Tibial artery (tissue), 4 donors: Measurements from ENCODE around the gene NDUFB8.
A peak's percentile ranks its signal among the peaks of the same experiment; 100 is the strongest.

Experiments used
- DNase-seq, 2 donors: peaks; one replicate each; pipeline ENCODE4 v3.0.0-alpha.2; 2019
- H3K27ac ChIP-seq, 2 donors: fragments of 200-600 bp; sonication (generic) in 1 of 2; 1 replicate in 1 of 2; 2 replicates in 1 of 2; pipeline ENCODE4 v1.5.1; 2018 to 2019; ENCODE audit warnings: mild to moderate bottlenecking in 1 of 2
- H3K27me3 ChIP-seq, 2 donors: fragments of 200-600 bp; sonication (generic) in 1 of 2; one replicate each; pipeline versions ENCODE4 v1.5.1 to v1.6.0; 2016 to 2019
- H3K36me3 ChIP-seq, 3 donors: fragments of 200-600 bp; sonication (generic) in 2 of 3; one replicate each; pipeline ENCODE4 v1.5.1; 2016 to 2019; ENCODE audit warnings: mild to moderate bottlenecking in 2 of 3
- H3K4me1 ChIP-seq, 4 donors: fragments of 200-600 bp; sonication (generic) in 2 of 4; 1 replicate in 3 of 4; 2 replicates in 1 of 4; pipeline ENCODE4 v1.5.1; 2016 to 2019
- H3K4me3 ChIP-seq, 2 donors: fragments of 200-600 bp; sonication (generic) in 1 of 2; 1 replicate in 1 of 2; 2 replicates in 1 of 2; pipeline ENCODE4 v1.5.1; 2018 to 2019; ENCODE audit warnings: mild to moderate bottlenecking in 2 of 2
- H3K9me3 ChIP-seq, 3 donors: fragments of 200-600 bp; sonication (generic) in 1 of 3; one replicate each; pipeline ENCODE4 v1.5.1; 2016 to 2019
- intact Hi-C: fragments of 100-400 bp; cut with DNase I; formaldehyde crosslinking; loops from one replicate; pipeline ENCODE4 v1.15.0; 2023; ENCODE audit warnings: low total_unique reads
- TF ChIP-seq, protein P1 (sequence below), 2 experiments: fragments of 200-600 bp in 1 of 2; fragments of 450-650 bp in 1 of 2; IDR thresholded peaks; one replicate each; pipeline ENCODE4 v1.5.1; 2017 to 2019; ENCODE audit warnings: antibody characterized with exemption in 2 of 2, mild to moderate bottlenecking in 1 of 2, moderate library complexity in 1 of 2

Gene NDUFB8

GRCh38 chr10:100520811-100521210 is 8.9 kb downstream of the NDUFB8 start:
- TF ChIP-seq, protein P1, sequence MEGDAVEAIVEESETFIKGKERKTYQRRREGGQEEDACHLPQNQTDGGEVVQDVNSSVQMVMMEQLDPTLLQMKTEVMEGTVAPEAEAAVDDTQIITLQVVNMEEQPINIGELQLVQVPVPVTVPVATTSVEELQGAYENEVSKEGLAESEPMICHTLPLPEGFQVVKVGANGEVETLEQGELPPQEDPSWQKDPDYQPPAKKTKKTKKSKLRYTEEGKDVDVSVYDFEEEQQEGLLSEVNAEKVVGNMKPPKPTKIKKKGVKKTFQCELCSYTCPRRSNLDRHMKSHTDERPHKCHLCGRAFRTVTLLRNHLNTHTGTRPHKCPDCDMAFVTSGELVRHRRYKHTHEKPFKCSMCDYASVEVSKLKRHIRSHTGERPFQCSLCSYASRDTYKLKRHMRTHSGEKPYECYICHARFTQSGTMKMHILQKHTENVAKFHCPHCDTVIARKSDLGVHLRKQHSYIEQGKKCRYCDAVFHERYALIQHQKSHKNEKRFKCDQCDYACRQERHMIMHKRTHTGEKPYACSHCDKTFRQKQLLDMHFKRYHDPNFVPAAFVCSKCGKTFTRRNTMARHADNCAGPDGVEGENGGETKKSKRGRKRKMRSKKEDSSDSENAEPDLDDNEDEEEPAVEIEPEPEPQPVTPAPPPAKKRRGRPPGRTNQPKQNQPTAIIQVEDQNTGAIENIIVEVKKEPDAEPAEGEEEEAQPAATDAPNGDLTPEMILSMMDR (IDR thresholded peaks at IDR 0.05): no peak
- Histone ChIP-seq H3K27me3 (no peaks in the 10 kb centered on the region), H3K36me3 (peaks cover 25 to 36% (median 30%) of the 10 kb centered on the region in 3 donors), H3K27ac (no peak overlapping the region), H3K4me1 (peaks cover 0 to 14% (median 12%) of the 10 kb centered on the region in 4 donors), H3K4me3 (no peak overlapping the region), H3K9me3 (no peaks in the 10 kb centered on the region)
- intact Hi-C loops: no loop called here
- no peak for DNase-seq

- intact Hi-C loops: loop anchor here (5.0 kb wide), 2 partner anchors 87 to 182 kb away; no protein-coding TSS in a partner anchor
- Histone ChIP-seq H3K4me3 (peak within 1 kb of the TSS; percentile 39 to 54), H3K27ac (peak within 1 kb of the TSS in 1 of 2 donors; percentile 13), H3K27me3 (no peaks in the 10 kb centered on the region), H3K36me3 (peaks cover 19 to 30% (median 22%) of the 10 kb centered on the region in 3 donors), H3K9me3 (no peaks in the 10 kb centered on the region), H3K4me1 (peaks cover 0 to 14% (median 12%) of the 10 kb centered on the region in 4 donors)
- peak in 1 of 2 donors; percentile 70 for DNase-seq
- TF ChIP-seq, protein P1 (IDR thresholded peaks at IDR 0.05): no peak
Measured at GRCh38 chr10:100519311-100520051, 10.2 kb downstream of the NDUFB8 start, which contains the start of gene SEC31B. TSS of gene SEC31B (minus strand) at chr10:100519861. CDS start at chr10:100516952, 2,909 bp downstream.

DNA sequence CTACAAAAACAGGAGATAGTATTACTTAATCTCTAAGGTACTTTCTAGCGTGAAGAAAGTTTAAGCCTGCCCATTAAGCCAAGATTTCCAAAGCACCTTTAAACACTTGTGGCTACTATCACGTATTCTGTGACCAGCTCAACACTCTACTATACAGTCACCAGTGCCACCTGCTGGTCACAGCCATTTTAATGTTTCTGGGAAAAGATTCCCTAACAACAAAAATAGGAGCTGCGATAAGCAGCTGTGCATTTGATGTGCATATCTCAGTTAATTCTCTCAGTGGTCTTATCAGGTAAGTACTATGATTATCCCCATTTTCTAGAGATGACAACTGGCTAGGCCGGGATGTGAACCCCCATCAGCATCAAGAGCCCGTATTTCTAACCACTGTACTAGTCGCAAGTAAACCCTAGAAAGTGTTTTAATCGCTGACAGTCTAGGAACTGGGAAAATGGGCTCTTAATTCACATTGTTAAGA is 10.9 kb downstream of the NDUFB8 start:
- no peaks in the 10 kb centered on the region for H3K9me3 ChIP-seq
- intact Hi-C loops: loop anchor here (5.0 kb wide), 2 partner anchors 86 to 182 kb away; no protein-coding TSS in a partner anchor
- peak; percentile 69 to 71 for DNase-seq
- H3K36me3 ChIP-seq: peaks cover 12 to 23% (median 15%) of the 10 kb centered on the region in 3 donors
- peak overlapping the region; percentile 39 to 54 for H3K4me3 ChIP-seq
- peaks cover 0 to 14% (median 12%) of the 10 kb centered on the region in 4 donors for H3K4me1 ChIP-seq
- no peak overlapping the region for H3K27ac ChIP-seq
- no peaks in the 10 kb centered on the region for H3K27me3 ChIP-seq
- TF ChIP-seq, protein P1 (IDR thresholded peaks at IDR 0.05): peak; percentile 69 to 71

DNA sequence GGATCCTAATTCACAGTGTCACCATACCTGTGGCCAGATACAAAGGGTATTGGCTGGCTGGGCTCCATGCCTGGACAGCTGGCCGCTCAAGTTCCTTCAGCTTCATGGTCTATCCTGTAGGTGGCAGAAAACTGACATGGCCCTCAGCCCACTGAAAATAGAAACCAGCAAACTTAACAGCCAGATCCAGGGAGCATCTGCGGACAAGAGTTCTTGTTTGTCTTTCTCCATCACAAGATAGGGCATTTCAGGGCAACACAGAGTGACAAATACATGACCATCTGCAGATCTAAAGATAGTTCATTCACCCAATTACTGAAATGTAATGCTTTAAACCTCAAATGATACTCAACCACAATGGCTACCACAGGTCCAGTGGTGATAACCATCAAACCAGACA is 12.8 kb downstream of the NDUFB8 start:
- Histone ChIP-seq H3K4me3 (no peak overlapping the region), H3K27ac (no peak overlapping the region), H3K27me3 (no peaks in the 10 kb centered on the region), H3K36me3 (peaks cover 6 to 21% (median 12%) of the 10 kb centered on the region in 3 donors), H3K9me3 (no peaks in the 10 kb centered on the region), H3K4me1 (peaks cover 0 to 14% (median 12%) of the 10 kb centered on the region in 4 donors)
- DNase-seq: no peak
- TF ChIP-seq, protein P1 (IDR thresholded peaks at IDR 0.05): no peak
- intact Hi-C loops: loop anchor here (5.0 kb wide), 2 partner anchors 85 to 180 kb away; no protein-coding TSS in a partner anchor

- no peaks in the 10 kb centered on the region for H3K9me3 ChIP-seq
- intact Hi-C loops: loop anchor here (5.0 kb wide), 2 partner anchors 83 to 178 kb away; no protein-coding TSS in a partner anchor
Measured at GRCh38 chr10:100515612-100516011, 14.1 kb downstream of the NDUFB8 start.

More at GRCh38 chr10:100515612-100516011, 14.1 kb downstream of the NDUFB8 start:
- Histone ChIP-seq H3K4me1 (peaks cover 0 to 14% (median 12%) of the 10 kb centered on the region in 4 donors), H3K27me3 (no peaks in the 10 kb centered on the region), H3K4me3 (no peak overlapping the region), H3K36me3 (peaks cover 10 to 29% (median 12%) of the 10 kb centered on the region in 3 donors), H3K27ac (no peak overlapping the region)
- TF ChIP-seq, protein P1 (IDR thresholded peaks at IDR 0.05): no peak
- DNase-seq: no peak
